HS-27A (cell line): ENCODE results near the gene GTF2F1.
"Not testable (repeated sequence)": the region's sequence is repeated elsewhere in the genome, so short reads cannot be mapped to it uniquely, and the experiment has no call there.

ENCODE experiments used
- DNase-seq: peaks from one replicate; pipeline ENCODE4 v3.0.0-alpha.2; 2012; ENCODE audit warnings: low read depth, missing footprints

The GTF2F1 gene

DNA sequence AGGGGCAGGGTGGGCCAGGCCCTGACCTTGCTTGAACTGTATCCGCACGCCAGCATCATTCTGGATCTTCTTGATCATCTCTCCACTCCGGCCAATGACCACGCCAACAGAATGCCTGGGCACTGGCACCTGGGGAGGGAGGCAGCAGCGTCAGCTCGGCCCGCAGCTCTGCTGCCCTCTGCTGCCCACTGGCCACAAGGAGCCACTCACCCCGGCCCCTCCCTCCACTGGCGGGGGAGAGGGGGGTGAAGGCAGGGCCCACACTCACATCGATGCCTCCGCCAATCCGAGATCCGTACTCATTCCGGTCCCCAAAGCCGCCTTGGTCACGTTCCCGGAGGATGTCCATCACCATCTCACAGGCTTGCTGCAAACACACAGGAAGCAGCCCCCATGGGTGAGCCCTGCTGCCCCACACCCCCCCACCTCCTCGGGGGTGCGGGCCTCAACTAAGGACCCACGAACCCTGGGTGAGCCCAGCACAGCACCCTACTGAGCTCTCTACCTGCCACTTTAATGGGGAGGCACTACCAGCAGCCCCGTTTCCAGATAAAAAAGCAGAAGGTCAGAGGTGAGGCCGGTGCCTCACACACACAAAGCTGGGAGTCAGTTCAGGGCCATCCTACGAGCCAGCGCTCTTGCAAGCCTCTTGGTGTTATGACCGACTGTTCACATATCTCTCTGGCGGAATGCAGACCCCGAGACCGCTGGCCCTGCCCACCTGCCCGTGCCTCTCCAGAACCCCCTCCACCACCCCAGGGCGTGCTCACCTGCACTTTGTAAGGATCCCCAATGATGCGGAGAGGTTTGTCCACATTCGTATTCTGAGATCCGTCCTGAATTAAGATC, 25.0 kb upstream of the GTF2F1 start:
- no peak for DNase-seq

DNA sequence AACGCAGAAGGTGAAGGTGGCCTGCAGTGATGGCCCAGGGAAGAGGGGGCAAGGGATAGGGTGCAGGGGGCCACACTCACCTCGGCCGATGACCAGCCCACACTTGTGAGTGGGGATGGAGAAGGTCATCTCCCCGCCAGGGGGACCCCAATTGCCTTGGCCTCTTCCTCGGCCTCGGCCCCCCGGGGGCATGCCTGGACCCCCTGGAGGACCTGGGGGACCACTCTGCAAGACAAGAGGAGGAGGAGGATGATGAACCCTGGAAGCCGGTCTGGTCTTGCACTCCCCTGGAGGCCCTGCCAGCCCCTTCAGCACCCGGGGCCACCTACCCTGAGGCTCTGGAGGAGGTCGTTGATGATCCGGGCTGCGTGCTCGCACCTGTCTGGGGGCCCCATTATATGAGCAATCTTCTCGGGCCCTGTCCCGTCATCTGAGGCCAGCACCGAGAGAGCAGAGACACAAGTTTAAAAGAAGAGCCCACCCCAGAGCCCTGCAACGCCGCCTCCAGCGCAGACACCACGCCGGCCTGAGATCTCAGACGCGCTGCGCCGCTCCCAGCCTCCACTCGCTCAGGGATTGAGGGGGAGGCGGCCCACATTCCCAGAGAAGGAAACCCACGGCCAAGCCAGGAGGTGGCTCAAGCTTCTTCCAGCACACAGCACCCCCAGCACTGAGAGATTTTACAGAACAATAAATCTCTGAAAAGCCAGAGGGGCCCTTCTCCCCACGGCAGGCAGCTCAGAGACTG, 23.9 kb upstream of the GTF2F1 start:
- DNase-seq: no peak

DNA sequence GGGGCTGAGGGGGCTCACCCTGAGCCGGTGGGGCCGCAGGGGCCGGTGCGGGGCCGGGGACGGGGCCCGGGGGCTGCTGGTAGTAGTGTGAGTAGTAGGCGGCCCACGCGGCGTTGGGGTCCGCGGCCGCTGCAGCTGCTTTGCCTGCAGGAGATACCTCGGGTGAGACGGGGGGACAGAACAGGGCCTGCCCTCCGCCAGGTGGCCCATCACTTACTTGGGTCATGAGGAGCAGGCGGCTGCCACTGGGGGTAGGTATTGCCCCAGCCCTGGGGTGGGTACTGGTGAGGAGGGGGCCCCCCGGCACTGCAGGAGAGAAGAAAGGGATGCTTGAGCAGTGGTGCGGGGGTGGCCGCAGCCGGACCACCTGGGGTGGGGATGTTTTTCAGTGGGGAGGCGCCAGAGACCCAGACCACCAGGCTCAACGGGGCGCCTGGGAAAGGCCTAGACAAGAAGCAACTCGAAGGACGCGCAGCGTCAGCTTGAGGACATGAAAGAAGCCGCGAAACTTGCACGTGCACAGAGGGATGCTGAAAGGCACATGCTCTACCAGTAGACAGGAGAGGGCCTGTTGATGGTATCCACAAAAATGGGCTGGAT, 22.7 kb upstream of the GTF2F1 start:
- DNase-seq: no peak

DNA sequence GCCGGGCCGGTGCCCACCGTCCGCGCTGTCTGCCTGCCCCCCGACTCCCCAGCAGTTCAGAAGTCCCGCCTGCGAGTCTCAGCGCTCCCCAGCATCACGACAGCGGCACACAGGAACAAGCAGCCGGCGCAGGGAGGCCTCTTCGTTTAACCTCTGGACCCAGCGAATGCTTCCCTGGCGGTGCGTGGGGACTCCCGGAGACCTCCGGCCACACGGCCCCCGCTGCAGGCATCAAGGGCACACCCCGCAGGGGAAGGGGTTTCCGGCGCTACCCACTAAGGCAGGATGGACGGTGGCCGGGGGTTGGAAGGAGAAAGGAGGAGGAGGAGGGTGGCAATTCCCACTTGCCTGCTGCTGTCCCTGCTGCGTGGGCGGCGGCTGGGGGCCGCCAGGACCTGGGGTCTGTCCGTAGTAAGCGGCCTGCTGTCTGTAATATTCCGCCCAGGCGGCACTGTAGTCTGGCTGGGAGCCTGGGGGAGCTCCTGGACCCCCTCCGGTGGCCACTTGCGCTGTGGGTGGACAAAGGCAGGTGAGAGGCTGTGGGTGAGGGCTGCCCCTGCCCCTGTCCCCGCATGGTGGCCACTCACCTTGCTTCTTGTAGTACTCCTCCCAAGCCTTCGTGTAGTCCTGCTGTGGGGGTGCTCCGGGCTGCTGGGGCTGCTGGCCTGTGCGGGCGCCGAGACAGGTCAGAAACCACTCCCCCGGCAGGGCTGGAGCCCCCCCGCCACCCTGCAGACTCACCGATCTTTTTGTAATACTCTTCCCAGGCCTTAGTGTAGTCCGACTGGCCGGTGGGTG, 22.0 kb upstream of the GTF2F1 start:
- no peak for DNase-seq

DNA sequence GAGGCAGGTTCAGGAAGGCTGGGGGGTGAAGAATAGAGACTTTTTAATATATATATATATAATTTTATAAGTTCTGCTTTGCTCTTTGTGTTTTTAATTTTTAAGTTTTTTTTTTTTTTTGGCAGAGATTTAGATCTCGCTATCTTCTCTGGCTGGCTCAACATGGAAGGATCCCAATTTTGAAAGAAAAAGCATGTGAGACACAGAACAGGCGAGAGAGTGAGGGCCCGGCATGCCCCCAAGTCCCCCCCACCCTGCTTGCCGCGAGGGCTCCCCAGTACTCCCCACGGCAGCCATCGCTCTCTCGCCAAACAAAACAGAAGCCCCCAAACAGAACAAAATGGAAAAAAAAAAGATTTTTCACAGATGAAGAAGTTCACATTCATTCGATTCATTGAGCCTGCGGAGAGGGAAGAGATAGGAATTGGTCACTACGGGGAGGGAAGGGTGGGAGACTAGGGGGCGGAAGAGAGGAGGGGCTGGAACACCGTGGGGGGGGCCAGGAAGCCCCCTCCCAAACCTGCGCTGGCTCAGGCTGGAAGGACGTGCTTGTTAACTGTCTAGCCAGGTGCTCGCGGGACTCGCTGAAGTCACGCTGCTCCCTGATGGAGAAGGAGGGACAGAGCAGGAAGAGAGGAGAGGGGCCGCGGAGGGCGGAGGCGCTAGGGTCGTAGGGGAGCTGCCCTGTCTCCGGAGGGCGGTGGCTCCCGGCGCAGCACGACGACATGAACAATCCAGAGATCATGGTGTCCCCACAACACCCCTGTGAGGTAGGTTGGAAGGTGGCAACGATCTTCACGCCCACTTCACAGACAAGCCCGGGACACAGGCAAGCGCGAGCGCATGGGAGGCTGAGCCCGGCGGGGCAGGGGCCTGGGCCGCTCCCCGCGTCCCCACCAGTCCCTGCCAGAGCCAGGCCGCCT, 21.0 kb upstream of the GTF2F1 start:
- DNase-seq: no peak

DNA sequence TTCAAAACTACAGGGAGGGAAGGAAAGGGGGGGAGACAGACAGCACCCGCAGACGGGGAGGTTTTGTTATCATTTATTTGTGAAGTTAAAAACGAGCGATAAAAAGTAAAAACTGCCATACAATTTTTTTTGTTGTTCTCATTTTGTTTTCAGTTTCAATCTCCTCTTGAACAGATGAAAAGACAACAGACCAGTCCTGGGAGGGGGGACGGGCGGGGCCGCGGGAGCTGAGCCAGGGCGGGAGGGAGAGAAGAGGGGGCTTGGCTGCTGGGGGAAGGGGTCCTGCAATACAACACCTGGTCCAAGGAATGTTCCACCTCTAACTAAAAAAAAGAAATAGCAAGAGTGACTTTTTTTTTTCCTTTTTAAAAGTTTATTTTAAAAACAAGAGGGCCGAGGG, 20.3 kb upstream of the GTF2F1 start:
- DNase-seq: no peak

DNA sequence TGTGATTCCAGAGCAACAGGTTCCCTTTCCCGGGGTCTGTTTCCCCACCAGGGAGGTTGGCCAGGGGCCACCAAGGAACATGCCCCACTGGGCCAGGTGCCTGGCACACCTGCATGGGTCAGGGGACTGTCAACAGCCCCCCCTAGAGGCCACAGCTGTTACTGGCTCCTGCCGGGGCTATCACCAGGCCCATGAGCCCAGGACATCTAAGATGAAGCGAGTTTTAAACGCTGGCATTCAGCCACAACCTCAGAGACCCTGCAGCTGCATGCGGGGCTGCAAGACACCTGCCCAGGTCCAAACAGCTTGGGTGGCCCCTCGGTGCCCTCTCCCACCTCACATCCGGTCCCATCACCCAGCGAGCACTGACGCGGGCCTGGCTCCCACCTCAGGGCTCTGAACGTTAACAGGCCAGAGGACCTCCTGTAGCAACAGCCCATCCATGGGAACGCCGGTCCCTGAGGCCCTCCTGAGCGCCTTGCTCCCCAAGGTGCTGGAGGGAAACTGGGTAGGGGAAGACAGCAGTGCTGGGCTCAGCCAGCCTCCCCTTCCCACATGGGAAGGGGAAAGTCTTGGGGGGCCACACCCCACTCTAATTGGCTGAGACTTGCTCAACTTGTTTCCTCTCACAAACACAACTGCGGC, 19.6 kb upstream of the GTF2F1 start:
- DNase-seq: no peak

DNA sequence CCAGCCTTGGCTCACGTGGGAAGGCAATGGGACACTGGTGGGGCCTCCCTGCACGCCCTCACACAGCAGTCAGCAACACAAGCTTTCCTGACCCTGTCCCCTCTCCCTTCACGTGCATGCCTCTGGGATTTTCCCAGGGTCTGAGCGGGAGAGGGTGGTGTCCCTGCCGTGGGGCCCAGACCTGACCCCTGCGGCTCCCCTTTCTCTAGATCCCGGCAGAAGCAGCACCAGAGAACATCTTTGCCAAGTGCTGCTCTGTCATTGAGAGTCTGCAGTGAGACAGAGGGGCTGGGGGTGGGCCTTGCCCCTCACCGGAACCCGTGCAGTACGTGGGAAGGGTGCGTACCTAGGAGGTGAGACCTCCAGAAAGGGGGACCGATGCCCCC, 19.1 kb upstream of the GTF2F1 start:
- DNase-seq: no peak

DNA sequence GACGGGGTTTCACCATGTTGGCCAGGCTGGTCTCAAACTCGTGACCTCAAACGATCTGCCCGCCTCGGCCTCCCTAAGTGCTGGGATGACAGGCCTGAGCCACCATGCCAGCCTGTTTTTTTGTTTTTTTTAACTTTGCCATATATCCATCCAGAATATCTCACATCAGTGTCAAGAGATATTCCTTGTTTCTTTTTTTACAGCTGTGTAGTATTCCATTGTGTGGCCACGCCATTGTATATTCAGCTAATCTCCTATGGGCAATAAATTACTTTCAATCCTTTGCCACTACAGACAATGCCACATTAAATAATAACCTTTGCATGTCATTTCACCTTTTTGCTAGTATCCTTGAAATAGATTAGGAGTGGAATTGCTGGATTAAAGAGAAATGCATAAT, 16.4 kb upstream of the GTF2F1 start:
- no peak for DNase-seq

DNA sequence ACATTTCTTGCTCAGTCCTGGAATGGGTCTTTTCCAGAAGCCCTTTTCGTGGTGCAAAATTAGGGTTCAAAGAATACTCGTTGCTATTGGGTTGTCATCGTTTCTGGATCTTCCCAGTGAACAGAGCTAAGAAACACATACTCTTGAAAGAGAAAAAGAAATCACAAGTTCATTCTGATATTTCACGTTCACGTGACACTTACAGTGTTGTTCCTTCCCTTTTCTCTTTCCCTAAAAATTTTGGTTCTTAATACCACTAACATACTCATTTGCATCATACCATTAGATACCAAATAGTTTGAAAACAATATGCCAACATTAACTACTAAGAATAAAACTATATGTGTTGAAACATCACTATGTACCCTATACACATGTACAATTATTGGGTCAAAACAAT, 13.4 kb upstream of the GTF2F1 start:
- no peak for DNase-seq

DNA sequence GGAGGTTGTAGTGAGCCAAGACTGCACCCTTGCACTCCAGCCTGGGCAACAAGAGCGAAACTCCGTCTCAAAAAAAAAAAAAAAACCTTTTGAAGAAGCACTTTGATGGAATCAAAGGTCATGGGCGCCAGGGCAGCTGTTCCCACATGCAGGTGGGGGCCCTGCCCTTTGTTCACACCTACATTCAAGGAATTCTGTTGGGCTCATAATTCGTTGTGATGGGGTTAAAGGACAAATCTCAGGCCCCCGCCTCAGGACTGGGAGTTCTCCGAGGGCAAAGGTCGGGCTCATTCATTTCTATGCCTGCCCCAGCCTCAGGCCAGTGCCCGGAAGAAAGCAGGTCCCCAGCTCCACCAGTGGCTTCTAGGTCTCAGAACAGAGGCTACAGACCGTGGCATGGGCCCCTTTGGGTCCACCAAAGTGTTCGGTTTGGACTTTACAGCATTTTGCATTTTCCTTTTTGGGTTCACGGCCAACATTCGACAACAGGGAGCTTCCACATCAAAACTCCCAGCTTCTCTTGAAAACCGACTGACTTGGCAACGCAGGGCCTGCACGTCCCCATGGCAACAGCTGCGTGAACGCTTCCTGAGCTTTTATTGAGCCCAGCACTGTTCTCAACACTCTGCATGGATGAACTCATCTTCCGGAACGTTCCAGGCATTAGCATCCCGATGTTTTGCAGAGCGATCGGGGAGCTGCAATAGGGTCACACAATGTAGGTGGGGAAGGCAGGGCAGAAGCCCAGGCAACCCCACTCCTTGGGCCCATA, 10.1 kb upstream of the GTF2F1 start:
- DNase-seq: no peak

DNA sequence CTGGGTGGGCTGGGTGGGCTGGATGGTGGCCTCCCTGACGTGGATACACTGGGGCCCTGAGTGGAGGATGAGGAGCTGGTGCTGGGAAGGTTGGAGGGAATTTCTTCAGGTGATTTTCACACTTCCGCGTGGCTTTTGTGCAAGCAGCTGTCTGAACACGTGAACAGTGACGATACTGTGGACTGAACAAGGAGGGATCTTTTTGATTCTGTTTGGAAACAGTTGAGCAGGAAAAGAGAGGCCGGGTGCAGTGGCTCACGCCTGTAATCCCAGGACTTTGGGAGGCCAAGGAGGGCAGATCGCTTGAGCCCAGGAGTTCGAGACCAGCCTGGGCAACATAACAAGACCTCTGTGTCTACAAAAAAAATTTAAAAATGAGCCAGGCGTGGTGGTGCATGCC, 9.1 kb upstream of the GTF2F1 start:
- no peak for DNase-seq

DNA sequence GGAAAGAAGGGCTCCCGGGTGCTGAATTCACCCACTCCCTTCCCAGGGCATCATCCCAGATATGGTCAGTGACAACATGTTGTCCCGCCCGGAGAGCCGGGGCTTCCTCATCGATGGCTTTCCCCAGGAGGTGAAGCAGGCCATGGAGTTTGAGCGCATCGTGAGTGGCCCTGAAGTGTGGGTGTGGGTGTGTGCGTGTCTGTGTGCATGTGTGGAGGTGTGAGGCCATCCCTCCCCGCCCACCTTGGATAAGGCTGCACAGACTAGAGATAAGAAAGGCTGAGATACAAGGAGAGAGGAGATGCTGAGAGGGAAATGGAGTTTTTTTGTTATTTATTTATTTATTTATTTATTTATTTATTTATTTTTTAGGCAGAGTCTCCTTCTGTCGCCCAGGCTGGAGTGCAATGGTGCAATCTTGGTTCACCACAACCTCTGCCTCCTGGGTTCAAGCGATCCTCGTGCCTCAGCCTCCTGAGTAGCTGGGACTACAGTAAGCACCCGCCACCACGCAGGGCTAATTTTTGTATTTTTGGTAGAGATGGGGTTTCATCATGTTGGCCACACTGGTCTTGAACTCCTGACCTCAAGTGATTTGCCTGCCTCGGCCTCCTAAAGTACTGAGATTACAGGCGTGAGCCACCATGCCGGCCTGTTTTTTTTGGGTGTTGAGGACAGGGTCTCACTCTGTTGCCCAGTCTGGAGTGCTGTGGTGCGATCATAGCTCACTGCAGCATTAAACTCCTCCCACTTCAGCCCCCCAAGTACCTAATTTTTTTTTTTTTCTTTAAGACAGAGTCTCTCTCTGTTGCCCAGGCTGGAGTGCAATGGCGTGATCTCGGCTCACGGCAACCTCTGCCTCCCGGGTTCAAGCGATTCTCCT, 7.3 kb upstream of the GTF2F1 start:
- not testable (repeated sequence) for DNase-seq

DNA sequence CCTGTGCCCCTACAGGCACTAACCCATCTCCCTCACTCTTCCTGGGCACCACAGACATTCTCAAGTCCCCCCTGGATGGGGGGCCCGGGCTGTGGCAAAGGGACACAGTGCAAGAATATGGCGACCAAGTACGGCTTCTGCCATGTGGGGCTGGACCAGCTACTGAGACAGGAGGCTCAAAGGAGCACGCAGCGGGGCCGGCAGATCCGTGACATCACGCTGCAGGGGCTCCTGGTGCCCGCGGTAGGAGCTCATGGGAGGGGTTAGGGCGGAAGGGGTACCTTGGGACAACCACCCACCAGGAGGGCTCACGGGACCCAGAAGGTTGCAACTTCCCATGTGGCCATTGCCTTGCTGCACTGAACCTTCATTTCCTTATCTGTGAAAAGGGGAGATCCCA, 3.3 kb upstream of the GTF2F1 start:
- no peak for DNase-seq

DNA sequence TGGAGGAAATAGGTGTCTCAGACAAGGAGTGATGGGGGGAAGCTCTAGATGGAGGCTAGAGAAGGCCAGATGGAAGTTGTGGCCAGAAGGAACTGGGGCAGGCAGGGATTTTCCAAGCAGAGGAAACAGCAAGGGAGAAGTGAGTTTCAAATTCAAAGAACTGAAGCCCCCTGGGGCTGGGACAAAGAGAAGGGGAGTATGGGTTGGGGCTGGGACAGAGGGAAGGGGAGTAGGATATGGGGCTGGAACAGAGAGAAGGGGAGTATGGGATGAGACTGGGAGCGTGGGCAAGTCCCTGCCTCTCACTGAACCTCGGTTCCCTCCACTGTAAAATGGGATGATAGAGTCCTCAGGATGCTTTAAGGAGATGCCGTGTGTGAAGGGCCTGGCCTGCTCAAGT, 1.9 kb upstream of the GTF2F1 start:
- DNase-seq: no peak

DNA sequence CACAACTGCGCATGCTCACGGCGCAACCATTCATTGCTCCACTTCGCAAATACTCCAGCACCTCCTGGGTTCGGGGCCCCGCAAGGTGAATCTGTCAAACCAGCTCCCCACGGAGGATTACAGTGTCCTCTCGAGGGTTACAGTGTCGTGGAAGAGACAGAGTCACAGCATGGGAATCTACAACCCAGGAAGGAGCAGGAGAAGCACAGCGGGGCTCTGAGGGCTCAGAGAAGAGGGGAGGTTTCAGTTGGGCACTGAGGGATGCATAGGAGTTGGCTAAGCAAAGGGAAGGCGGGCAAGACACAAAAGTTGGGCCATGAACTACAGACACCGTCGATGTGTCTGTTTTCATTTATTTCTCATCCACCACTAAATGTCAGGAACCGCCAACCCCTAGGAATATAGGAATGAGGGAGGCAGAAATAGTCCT, 1.0 kb upstream of the GTF2F1 start:
- no peak for DNase-seq

DNA sequence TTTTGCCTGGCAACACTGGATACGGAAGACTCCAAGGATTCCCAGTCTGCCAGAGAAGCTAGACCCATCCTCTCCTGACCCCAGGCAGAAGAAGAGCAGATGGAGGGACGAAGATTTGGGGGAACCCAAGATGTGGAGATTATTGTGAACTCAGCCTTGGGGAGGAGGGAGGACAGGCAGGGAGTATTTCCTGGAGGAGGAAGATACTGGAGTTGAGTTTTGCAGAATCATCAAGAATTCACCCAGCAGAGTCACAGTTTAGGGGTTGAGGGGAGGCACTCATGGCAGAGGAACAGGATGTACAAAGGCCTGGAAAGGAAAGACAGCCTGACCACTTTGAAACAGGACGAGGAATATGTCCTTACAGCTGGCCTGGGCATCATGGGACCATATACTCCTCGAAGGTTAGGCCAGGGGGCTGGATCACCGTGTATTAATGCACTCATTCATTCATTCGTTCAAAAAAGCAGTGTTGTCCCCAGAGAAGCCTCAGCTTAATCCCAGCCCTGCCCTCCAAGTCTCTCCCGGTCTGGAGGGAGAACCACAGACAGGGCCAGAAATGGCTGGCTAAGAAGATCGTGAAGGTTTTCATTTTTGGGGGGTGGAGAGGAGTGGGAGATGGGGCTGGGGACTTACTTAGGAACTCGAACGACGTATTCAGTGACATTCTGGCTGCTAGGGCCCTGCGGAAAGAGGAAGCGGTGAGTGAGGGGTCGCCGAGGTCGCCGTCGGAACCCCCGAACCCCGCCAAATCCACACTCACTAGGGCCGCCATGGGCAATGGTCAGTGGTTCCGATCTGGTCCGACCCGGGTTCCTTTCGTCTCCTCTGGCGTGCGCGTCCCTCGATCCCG, 517 bp downstream of the GTF2F1 start:
- no peak for DNase-seq

DNA sequence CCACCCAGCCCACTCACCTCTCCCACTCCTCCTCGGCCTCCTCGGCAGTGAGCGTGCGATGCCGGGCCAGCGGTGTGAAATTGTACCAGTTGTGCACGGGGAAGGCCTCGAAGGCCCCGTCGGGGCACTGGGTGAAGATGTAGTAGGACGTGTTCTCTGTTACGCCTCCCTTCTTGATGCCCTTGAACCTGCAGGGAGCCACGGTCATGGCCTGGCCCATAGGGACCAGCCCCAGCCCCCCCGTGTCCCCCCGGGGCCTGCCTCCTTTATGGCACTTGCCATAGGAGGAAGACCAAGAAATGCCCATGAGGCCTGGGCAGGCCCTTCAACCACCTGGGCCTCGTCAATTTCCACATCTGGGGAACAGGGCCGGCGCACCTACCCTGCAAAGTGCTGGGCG, 5.6 kb downstream of the GTF2F1 start:
- no peak for DNase-seq
